Measurements from ENCODE around the gene MYH9.
"Not testable (repeated sequence)": the region's sequence is repeated elsewhere in the genome, so short reads cannot be mapped to it uniquely, and the experiment has no call there.

The MYH9 gene

GRCh38 chr22:36413022-36413775 is 25.4 kb upstream of the MYH9 start:
- no peak for DNase-seq

GRCh38 chr22:36411589-36412258 is 24.0 kb upstream of the MYH9 start:
- DNase-seq: no peak

- peak; percentile 99 for DNase-seq
Observed at GRCh38 chr22:36409911-36410756, 22.4 kb upstream of the MYH9 start.

GRCh38 chr22:36409554-36409910 is 21.8 kb upstream of the MYH9 start:
- not testable (repeated sequence) for DNase-seq

- no peak for DNase-seq
Observed at GRCh38 chr22:36409056-36409455, 21.3 kb upstream of the MYH9 start.

GRCh38 chr22:36406721-36407120 is 19.0 kb upstream of the MYH9 start:
- DNase-seq: no peak

GRCh38 chr22:36405671-36406538 is 18.1 kb upstream of the MYH9 start:
- DNase-seq: no peak

- no peak for DNase-seq
Observed at GRCh38 chr22:36405221-36405661, 17.5 kb upstream of the MYH9 start.

GRCh38 chr22:36404446-36404845 is 16.7 kb upstream of the MYH9 start:
- DNase-seq: no peak

- DNase-seq: no peak
Observed at GRCh38 chr22:36399472-36399778, 11.7 kb upstream of the MYH9 start.

GRCh38 chr22:36398601-36399471 is 11.1 kb upstream of the MYH9 start:
- DNase-seq: no peak

GRCh38 chr22:36397131-36398093 is 9.6 kb upstream of the MYH9 start:
- no peak for DNase-seq

GRCh38 chr22:36395915-36396314 is 8.1 kb upstream of the MYH9 start:
- no peak for DNase-seq

- no peak for DNase-seq
Observed at GRCh38 chr22:36395055-36395849, 7.5 kb upstream of the MYH9 start.

GRCh38 chr22:36391638-36392037 is 3.9 kb upstream of the MYH9 start:
- no peak for DNase-seq

GRCh38 chr22:36389122-36389521 is 1.4 kb upstream of the MYH9 start:
- not testable (repeated sequence) for DNase-seq

GRCh38 chr22:36387709-36387958 is 133 bp downstream of the MYH9 start:
- no peak for DNase-seq

GRCh38 chr22:36386900-36387708 is 663 bp downstream of the MYH9 start:
- peak; percentile 11 for DNase-seq

- DNase-seq: peak; percentile 25
Observed at GRCh38 chr22:36386351-36386899, 1.3 kb downstream of the MYH9 start.
